DOHH2 (cell line): Measurements from ENCODE around the gene FMNL2.

Source experiments
- H3F3A ChIP-seq: fragments of 200-600 bp; sonication (generic), shearing (Covaris generic); 2 replicates; pipeline ENCODE4 v1.6.0; 2016; ENCODE audit warnings: antibody characterized with exemption, mild to moderate bottlenecking; ENCODE audit not compliant: control insufficient read depth, insufficient read depth
- H3K27ac ChIP-seq: fragments of 200-600 bp; sonication (generic); 2 replicates; pipeline ENCODE4 v1.5.1; 2014; ENCODE audit warnings: low read depth, mild to moderate bottlenecking, low read length, moderate library complexity
- H3K27me3 ChIP-seq: fragments of 200-600 bp; sonication (generic); 2 replicates; pipeline ENCODE4 v1.6.1; 2014; ENCODE audit warnings: mild to moderate bottlenecking, low read length, mixed read lengths; ENCODE audit not compliant: control insufficient read depth
- H3K36me3 ChIP-seq: fragments of 200-600 bp; sonication (generic); 2 replicates; pipeline ENCODE4 v1.6.1; 2014; ENCODE audit warnings: mild to moderate bottlenecking, low read length, moderate library complexity, mixed read lengths; ENCODE audit not compliant: control insufficient read depth
- H3K4me1 ChIP-seq: fragments of 200-600 bp; sonication (generic); 2 replicates; pipeline ENCODE4 v1.6.1; 2014; ENCODE audit warnings: mild to moderate bottlenecking, low read length, mixed read lengths; ENCODE audit not compliant: control insufficient read depth
- H3K4me2 ChIP-seq: fragments of 200-600 bp; sonication (generic); 2 replicates; pipeline ENCODE4 v1.6.0; 2014; ENCODE audit warnings: mild to moderate bottlenecking, low read length, moderate library complexity
- H3K4me3 ChIP-seq: fragments of 200-600 bp; sonication (generic); 2 replicates; pipeline ENCODE4 v1.5.1; 2014; ENCODE audit warnings: mild to moderate bottlenecking, low read length, mixed read lengths
- H3K79me2 ChIP-seq: fragments of 200-600 bp; sonication (generic); 2 replicates; pipeline ENCODE4 v1.6.1; 2014; ENCODE audit warnings: mild to moderate bottlenecking, low read length, mixed read lengths; ENCODE audit not compliant: control insufficient read depth
- H3K9me2 ChIP-seq: fragments of 200-600 bp; sonication (generic); replicated peaks from 2 replicates; pipeline ENCODE4 v1.6.1; 2014; ENCODE audit warnings: mild to moderate bottlenecking, low read length, mixed read lengths; ENCODE audit not compliant: control insufficient read depth
- H3K9me3 ChIP-seq: fragments of 200-600 bp; sonication (generic); 2 replicates; pipeline ENCODE4 v1.6.1; 2014; ENCODE audit warnings: antibody characterized with exemption, low read length, mixed read lengths; ENCODE audit not compliant: control insufficient read depth, insufficient read depth
- H4K20me1 ChIP-seq: fragments of 200-600 bp; sonication (generic); 2 replicates; pipeline ENCODE4 v1.6.0; 2014; ENCODE audit warnings: low read depth, mild to moderate bottlenecking, antibody characterized with exemption, low read length, moderate library complexity; ENCODE audit not compliant: control insufficient read depth, insufficient read depth
- EZH2phosphoT487 ChIP-seq: fragments of 200-600 bp; sonication (generic); IDR thresholded peaks from 2 replicates; pipeline ENCODE4 v1.6.1; 2017; ENCODE audit warnings: borderline replicate concordance, mild to moderate bottlenecking, antibody characterized with exemption, low read length, moderate library complexity, mixed read lengths
- TF ChIP-seq, protein P1 (sequence below): fragments of 200-600 bp; sonication (generic); IDR thresholded peaks from one replicate; pipeline ENCODE4 v1.5.1; 2014; ENCODE audit warnings: antibody characterized with exemption, mild to moderate bottlenecking, low read depth, low read length; ENCODE audit not compliant: poor library complexity, severe bottlenecking

The FMNL2 gene

DNA sequence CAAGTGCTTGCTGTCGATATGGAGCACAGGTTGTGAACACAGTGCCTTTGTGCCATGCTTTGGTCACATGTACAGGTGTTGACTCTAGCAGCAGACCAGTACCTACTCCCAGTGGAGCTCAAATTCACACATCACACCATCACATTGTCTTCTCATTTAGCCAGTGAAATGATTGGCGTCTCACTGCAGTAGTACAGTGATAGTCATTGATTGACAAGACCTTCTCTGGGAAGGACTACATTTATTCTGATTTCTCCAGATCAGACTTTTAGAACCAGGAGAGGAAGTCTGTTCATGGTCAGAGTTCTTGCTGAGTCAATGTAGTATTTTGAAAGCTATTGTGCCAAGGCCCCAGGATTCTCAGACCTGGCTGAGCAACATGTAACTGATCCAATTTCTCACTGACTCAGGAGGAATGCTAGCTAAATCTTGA lies 75.2 kb downstream of the FMNL2 start:
- Histone ChIP-seq H3K36me3 (no peaks in the 10 kb centered on the region), H3K4me1 (no peaks in the 10 kb centered on the region), H3K79me2 (no peaks in the 10 kb centered on the region), H3K9me3 (no peaks in the 10 kb centered on the region), H3K4me3 (no peak overlapping the region), H3K27me3 (peaks cover 5% of the 10 kb centered on the region), H3K4me2 (no peak overlapping the region), H3F3A (no peaks in the 10 kb centered on the region), H4K20me1 (no peaks in the 10 kb centered on the region), H3K9me2 (no peaks in the 10 kb centered on the region), H3K27ac (no peak overlapping the region)
- TF ChIP-seq, protein P1, sequence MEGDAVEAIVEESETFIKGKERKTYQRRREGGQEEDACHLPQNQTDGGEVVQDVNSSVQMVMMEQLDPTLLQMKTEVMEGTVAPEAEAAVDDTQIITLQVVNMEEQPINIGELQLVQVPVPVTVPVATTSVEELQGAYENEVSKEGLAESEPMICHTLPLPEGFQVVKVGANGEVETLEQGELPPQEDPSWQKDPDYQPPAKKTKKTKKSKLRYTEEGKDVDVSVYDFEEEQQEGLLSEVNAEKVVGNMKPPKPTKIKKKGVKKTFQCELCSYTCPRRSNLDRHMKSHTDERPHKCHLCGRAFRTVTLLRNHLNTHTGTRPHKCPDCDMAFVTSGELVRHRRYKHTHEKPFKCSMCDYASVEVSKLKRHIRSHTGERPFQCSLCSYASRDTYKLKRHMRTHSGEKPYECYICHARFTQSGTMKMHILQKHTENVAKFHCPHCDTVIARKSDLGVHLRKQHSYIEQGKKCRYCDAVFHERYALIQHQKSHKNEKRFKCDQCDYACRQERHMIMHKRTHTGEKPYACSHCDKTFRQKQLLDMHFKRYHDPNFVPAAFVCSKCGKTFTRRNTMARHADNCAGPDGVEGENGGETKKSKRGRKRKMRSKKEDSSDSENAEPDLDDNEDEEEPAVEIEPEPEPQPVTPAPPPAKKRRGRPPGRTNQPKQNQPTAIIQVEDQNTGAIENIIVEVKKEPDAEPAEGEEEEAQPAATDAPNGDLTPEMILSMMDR, result no peak
- no peak for TF ChIP-seq EZH2phosphoT487

DNA sequence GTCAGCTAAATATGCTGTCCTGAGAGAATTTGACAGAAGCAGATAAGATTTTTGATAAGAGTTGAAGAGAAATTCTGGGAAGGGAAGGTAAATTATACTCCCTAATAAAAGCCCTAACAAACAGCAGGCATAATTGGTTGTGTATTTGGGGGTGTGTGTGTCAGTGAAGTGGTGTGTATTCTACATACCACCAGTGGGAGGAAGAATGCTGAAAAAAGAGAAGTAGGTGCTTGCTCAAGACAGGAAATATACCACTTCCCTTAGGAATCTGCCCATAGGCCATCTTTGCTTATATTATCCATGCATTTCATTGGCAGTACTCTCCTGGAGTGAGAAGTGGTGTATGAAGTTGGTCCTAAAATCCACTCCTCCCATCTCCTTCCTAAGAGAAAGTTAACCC lies 76.2 kb downstream of the FMNL2 start:
- Histone ChIP-seq H3K4me2 (no peak overlapping the region), H3K36me3 (no peaks in the 10 kb centered on the region), H3K4me1 (no peaks in the 10 kb centered on the region), H3K79me2 (no peaks in the 10 kb centered on the region), H4K20me1 (no peaks in the 10 kb centered on the region), H3F3A (no peaks in the 10 kb centered on the region), H3K9me3 (no peaks in the 10 kb centered on the region), H3K27ac (no peak overlapping the region), H3K27me3 (peaks cover 3% of the 10 kb centered on the region), H3K4me3 (no peak overlapping the region), H3K9me2 (no peaks in the 10 kb centered on the region)
- TF ChIP-seq EZH2phosphoT487, result no peak
- TF ChIP-seq, protein P1, result no peak

GRCh38 chr2:152413228-152414030 lies 78.5 kb downstream of the FMNL2 start:
- Histone ChIP-seq H4K20me1 (no peaks in the 10 kb centered on the region), H3F3A (no peaks in the 10 kb centered on the region), H3K9me3 (no peaks in the 10 kb centered on the region), H3K4me2 (no peak overlapping the region), H3K4me1 (no peaks in the 10 kb centered on the region), H3K27me3 (no peaks in the 10 kb centered on the region), H3K36me3 (no peaks in the 10 kb centered on the region), H3K79me2 (no peaks in the 10 kb centered on the region), H3K27ac (no peak overlapping the region), H3K4me3 (no peak overlapping the region), H3K9me2 (no peaks in the 10 kb centered on the region)
- TF ChIP-seq, protein P1, result no peak
- no peak for TF ChIP-seq EZH2phosphoT487
